ENCODE measurements around the gene RAB15.
"Not testable (repeated sequence)": the region's sequence is repeated elsewhere in the genome, so short reads cannot be mapped to it uniquely, and the experiment has no call there.

RAB15 gene

DNA sequence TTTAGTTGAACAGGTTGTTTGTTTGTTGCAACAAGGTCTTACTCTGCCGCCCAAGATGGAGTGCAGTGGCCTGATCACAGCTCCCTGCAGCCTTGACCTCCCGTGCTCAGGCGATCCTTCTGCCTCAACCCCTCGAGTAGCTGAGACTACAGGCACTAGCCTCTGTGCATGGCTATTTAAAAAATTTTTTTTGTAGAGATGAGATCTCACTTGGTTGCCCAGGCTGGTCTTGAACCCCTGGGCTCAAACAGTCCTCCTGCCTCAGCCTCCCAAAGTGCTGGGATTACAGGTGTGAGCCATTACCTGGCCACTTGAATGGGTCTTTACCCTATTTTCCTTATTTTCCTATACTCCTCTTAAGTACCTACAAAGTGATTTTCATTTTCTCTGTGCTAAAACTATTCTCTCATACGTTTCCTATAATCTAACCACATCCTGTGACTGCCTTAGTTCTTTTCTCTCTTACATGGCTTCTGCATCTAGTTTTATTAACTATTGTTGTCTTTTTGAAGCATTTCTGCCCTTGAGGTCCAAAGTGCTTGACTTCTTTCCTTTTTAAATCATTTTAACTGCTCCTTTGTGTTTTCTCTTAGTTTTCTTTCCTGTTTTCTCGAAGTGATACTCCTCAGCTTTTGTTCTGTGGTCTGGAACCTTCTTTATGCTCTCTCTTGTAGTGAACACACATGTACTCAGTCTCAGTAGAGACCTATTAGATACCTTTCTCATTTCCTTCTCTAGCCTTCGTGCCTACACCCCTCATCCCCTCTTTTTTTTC lies 43.7 kb downstream of the RAB15 start:
- Mint-ChIP-seq H3K4me3 (no peak overlapping the region), H3K36me3 (ENCODE audit: low read depth) (no peaks in the 10 kb centered on the region), H3K9me3 (no peaks in the 10 kb centered on the region), H3K27ac (no peak overlapping the region), H3K4me1 (ENCODE audit: low read depth) (peaks cover 31% of the 10 kb centered on the region), H3K27me3 (no peaks in the 10 kb centered on the region)
- DNase-seq: no peak

DNA sequence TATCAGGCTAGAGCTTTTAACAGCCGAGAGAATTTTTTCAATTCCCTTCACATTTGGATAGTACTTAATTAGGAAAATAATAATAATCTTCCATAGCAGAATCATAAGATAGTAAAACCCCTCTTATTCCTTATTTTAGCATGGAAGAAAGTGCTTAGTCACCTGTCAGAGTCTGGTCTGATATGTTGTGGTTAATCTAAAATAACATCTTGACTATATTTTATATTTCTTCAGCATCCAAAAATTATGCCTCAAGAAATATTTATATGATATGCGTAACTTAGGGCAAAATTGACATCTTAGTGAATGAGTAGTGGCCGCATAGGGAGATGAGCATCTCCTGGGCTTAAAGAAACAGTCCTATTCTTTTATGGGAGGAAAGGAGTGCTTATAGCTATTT lies 45.1 kb downstream of the RAB15 start:
- DNase-seq: no peak

DNA sequence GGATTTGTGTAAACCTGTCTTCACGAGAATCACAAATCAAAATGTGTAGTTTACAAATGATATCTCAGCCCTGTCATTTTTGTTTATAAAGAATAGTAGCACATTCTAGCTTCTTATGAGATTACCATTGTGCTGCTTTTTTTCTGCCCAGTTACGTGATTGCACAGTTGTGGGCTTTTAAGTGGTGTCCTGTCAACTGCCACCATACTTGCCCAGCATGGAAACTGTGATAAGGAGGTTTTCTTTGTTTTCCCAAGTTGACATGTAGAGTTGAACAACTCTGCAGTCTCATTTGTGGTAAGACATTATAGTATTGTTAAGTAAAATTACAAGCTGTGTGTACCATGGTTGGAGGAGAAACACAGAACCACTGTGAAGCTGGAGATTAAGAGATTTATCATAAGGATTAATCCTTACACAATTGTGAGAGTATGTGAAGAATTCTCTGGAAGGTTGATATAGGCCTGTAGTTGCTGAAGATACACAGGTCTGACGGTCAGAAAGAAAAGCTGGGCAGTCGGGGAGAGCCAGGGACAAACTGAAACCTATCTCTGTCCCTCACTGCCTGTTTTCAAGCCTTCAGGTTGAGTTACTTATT lies 45.6 kb downstream of the RAB15 start:
- H3K9me3 Mint-ChIP-seq: no peaks in the 10 kb centered on the region
- peaks cover 39% of the 10 kb centered on the region for H3K4me1 Mint-ChIP-seq (ENCODE audit: low read depth)
- H3K4me3 Mint-ChIP-seq: no peak overlapping the region
- peak overlapping the region; percentile 16 for H3K27ac Mint-ChIP-seq
- peaks cover 9% of the 10 kb centered on the region for H3K36me3 Mint-ChIP-seq (ENCODE audit: low read depth)
- H3K27me3 Mint-ChIP-seq: no peaks in the 10 kb centered on the region
- no peak for DNase-seq

More for the DNA sequence above, 45.1 kb downstream of the RAB15 start:
- peak overlapping the region; percentile 44 for H3K27ac Mint-ChIP-seq
- no peak overlapping the region for H3K4me3 Mint-ChIP-seq
- peaks cover 36% of the 10 kb centered on the region for H3K4me1 Mint-ChIP-seq (ENCODE audit: low read depth)
- H3K36me3 Mint-ChIP-seq (ENCODE audit: low read depth): peaks cover 3% of the 10 kb centered on the region
- no peaks in the 10 kb centered on the region for H3K27me3 Mint-ChIP-seq
- H3K9me3 Mint-ChIP-seq: no peaks in the 10 kb centered on the region

- Mint-ChIP-seq H3K27me3 (no peaks in the 10 kb centered on the region), H3K27ac (no peak overlapping the region), H3K4me3 (no peak overlapping the region), H3K9me3 (no peaks in the 10 kb centered on the region), H3K4me1 (ENCODE audit: low read depth) (peaks cover 67% of the 10 kb centered on the region), H3K36me3 (ENCODE audit: low read depth) (peaks cover 38% of the 10 kb centered on the region)
- DNase-seq: no peak
Measured at GRCh38 chr14:64923015-64923414, 49.1 kb downstream of the RAB15 start.

DNA sequence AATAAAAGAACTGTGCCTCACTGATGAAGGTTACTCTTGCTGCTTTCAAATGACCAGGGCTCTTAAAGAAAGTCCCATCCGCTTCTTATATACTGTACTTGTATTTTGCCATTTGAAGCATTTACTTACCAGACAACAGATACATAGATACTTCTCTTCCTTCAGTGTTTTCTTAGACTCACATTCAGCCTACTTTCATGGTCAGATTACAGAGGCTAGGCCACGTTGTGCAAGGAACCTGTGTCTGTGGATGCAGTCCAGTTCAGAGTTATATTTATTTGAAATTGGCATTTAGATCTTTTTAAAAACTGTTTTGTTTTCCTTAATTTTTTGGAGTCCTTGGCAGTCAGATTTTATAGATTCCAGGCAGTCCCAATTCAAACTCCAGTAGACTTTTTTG lies 51.7 kb downstream of the RAB15 start:
- Mint-ChIP-seq H3K27ac (peak overlapping the region; percentile 76), H3K27me3 (no peaks in the 10 kb centered on the region), H3K9me3 (no peaks in the 10 kb centered on the region), H3K36me3 (ENCODE audit: low read depth) (peaks cover 56% of the 10 kb centered on the region), H3K4me1 (ENCODE audit: low read depth) (peaks cover 77% of the 10 kb centered on the region), H3K4me3 (no peak overlapping the region)
- no peak for DNase-seq

DNA sequence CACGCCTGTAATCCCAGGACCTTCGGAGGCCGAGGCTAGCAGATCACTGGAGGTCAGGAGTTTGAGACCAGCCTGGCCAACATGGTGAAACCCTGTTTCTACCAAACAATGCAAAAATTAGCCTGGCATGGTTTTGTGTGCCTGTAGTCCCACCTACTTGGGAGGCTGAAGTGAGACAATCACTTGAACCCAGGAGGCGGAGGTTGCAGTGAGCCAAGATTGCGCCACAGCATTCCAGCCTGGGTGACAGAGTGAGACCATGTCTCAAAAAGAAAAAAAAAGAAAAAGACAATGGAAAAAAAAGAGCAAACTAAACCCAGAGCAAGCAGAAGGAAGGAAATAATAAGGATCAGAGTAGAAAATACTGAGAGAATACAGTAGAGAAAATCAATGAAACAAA lies 52.5 kb downstream of the RAB15 start:
- Mint-ChIP-seq H3K36me3 (ENCODE audit: low read depth) (peaks cover 65% of the 10 kb centered on the region), H3K27me3 (no peaks in the 10 kb centered on the region), H3K9me3 (no peaks in the 10 kb centered on the region), H3K4me1 (ENCODE audit: low read depth) (peaks cover 81% of the 10 kb centered on the region), H3K27ac (peak overlapping the region; percentile 40), H3K4me3 (no peak overlapping the region)
- DNase-seq: no peak

GRCh38 chr14:64919215-64919614 lies 52.9 kb downstream of the RAB15 start:
- H3K27me3 Mint-ChIP-seq: no peaks in the 10 kb centered on the region
- peaks cover 69% of the 10 kb centered on the region for H3K36me3 Mint-ChIP-seq (ENCODE audit: low read depth)
- H3K4me3 Mint-ChIP-seq: no peak overlapping the region
- no peaks in the 10 kb centered on the region for H3K9me3 Mint-ChIP-seq
- peak overlapping the region; percentile 66 for H3K27ac Mint-ChIP-seq
- H3K4me1 Mint-ChIP-seq (ENCODE audit: low read depth): peaks cover 78% of the 10 kb centered on the region
- no peak for DNase-seq

GRCh38 chr14:64918216-64918615 lies 53.9 kb downstream of the RAB15 start:
- Mint-ChIP-seq H3K27ac (peak overlapping the region; percentile 75), H3K4me1 (ENCODE audit: low read depth) (peaks cover 79% of the 10 kb centered on the region)

GRCh38 chr14:64915797-64916196 lies 56.3 kb downstream of the RAB15 start:
- Mint-ChIP-seq H3K4me3 (peak overlapping the region; percentile 90), H3K4me1 (ENCODE audit: low read depth) (peaks cover 63% of the 10 kb centered on the region), H3K27ac (peak overlapping the region; percentile 97)

More at GRCh38 chr14:64918216-64918615, 53.9 kb downstream of the RAB15 start:
- H3K9me3 Mint-ChIP-seq: no peaks in the 10 kb centered on the region
- no peaks in the 10 kb centered on the region for H3K27me3 Mint-ChIP-seq
- peaks cover 69% of the 10 kb centered on the region for H3K36me3 Mint-ChIP-seq (ENCODE audit: low read depth)
- no peak overlapping the region for H3K4me3 Mint-ChIP-seq
- DNase-seq: no peak

GRCh38 chr14:64915029-64915424 lies 57.1 kb downstream of the RAB15 start:
- no peaks in the 10 kb centered on the region for H3K9me3 Mint-ChIP-seq
- DNase-seq: no peak
- H3K27ac Mint-ChIP-seq: peak overlapping the region; percentile 97
- H3K4me3 Mint-ChIP-seq: peak overlapping the region; percentile 90
- peaks cover 55% of the 10 kb centered on the region for H3K4me1 Mint-ChIP-seq (ENCODE audit: low read depth)
- peaks cover 2% of the 10 kb centered on the region for H3K27me3 Mint-ChIP-seq
- peaks cover 47% of the 10 kb centered on the region for H3K36me3 Mint-ChIP-seq (ENCODE audit: low read depth)

More at GRCh38 chr14:64915797-64916196, 56.3 kb downstream of the RAB15 start:
- DNase-seq: no peak
- Mint-ChIP-seq H3K9me3 (no peaks in the 10 kb centered on the region), H3K36me3 (ENCODE audit: low read depth) (peaks cover 54% of the 10 kb centered on the region), H3K27me3 (no peaks in the 10 kb centered on the region)

- H3K27me3 Mint-ChIP-seq: peaks cover 2% of the 10 kb centered on the region
- peaks cover 42% of the 10 kb centered on the region for H3K36me3 Mint-ChIP-seq (ENCODE audit: low read depth)
- H3K27ac Mint-ChIP-seq: peak within 1 kb of the TSS; percentile 97
- peak; percentile 95 for DNase-seq
- H3K4me3 Mint-ChIP-seq: peak within 1 kb of the TSS; percentile 90
- H3K9me3 Mint-ChIP-seq: no peaks in the 10 kb centered on the region
- peaks cover 53% of the 10 kb centered on the region for H3K4me1 Mint-ChIP-seq (ENCODE audit: low read depth)
Measured at GRCh38 chr14:64914237-64915028, 57.7 kb downstream of the RAB15 start, which contains the start of gene CHURC1. Gene CHURC1, plus strand, starts transcription at chr14:64914455. Its CDS starts 41 bp downstream, at chr14:64914496.

DNA sequence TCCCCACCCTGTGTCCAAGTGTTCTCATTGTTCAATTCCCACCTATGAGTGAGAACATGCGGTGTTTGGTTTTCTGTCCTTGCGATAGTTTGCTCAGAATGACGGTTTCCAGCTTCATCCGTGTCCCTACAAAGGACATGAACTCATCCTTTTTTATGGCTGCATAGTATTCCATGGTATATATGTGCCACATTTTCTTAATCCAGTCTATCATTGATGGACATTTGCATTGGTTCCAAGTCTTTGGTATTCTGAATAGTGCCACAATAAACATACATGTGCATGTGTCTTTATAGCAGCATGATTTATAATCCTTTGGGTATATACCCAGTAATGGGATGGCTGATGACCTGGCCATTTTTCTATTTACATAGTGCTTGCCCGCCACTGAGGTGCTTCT lies 58.7 kb downstream of the RAB15 start:
- DNase-seq, H3K27me3 Mint-ChIP-seq, H3K9me3 Mint-ChIP-seq: not testable (repeated sequence)
- peak overlapping the region; percentile 90 for H3K4me3 Mint-ChIP-seq
- peaks cover 45% of the 10 kb centered on the region for H3K4me1 Mint-ChIP-seq (ENCODE audit: low read depth)
- peaks cover 36% of the 10 kb centered on the region for H3K36me3 Mint-ChIP-seq (ENCODE audit: low read depth)
- H3K27ac Mint-ChIP-seq: peak overlapping the region; percentile 97

GRCh38 chr14:64912261-64912660 lies 59.9 kb downstream of the RAB15 start:
- H3K27ac Mint-ChIP-seq: no peak overlapping the region
- no peaks in the 10 kb centered on the region for H3K9me3 Mint-ChIP-seq
- H3K4me3 Mint-ChIP-seq: no peak overlapping the region
- peaks cover 34% of the 10 kb centered on the region for H3K4me1 Mint-ChIP-seq (ENCODE audit: low read depth)
- no peak for DNase-seq
- H3K36me3 Mint-ChIP-seq (ENCODE audit: low read depth): peaks cover 25% of the 10 kb centered on the region
- H3K27me3 Mint-ChIP-seq: peaks cover 2% of the 10 kb centered on the region

DNA sequence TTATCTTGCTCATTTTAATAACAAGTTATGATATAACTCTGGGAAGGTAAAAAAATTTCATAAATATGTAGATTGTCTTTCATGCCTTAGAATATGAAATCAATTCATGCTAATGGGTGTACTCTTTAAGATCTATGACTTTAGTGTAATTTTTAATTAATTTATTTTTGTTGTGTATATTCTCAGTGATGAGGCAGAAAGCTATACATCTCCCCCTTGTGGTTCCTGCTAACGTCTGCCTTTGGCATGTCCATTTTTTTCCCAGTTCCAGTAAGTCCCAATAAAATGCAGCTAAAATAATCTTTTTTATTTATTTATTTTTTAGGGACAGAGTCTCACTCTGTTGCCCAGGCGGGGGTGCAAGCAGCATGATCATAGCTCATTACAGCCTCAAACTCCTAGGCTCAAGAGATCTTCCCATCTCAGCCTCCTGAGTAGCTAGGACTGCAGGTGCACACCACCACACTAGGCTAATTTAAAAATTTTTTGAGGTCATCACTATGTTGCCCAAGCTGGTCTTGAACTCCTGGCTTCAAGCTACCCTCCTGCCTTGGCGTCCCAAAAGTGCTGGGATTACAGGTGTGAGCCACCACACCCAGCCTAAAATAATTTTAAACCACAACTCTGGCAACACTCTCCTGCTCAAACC lies 61.2 kb downstream of the RAB15 start:
- no peak for DNase-seq
- no peak overlapping the region for H3K4me3 Mint-ChIP-seq
- peaks cover 24% of the 10 kb centered on the region for H3K4me1 Mint-ChIP-seq (ENCODE audit: low read depth)
- H3K27me3 Mint-ChIP-seq: peaks cover 2% of the 10 kb centered on the region
- no peaks in the 10 kb centered on the region for H3K9me3 Mint-ChIP-seq
- H3K36me3 Mint-ChIP-seq (ENCODE audit: low read depth): peaks cover 18% of the 10 kb centered on the region
- no peak overlapping the region for H3K27ac Mint-ChIP-seq

Data from activated T-cell treated with anti-CD3 and anti-CD28 coated beads, Interleukin-2, amount 50 U/mL, for 24 hours (primary cell).